Lower leg skin (tissue), 4 donors: ENCODE measurements around the gene AK1. TPM values are rescaled to one million over a fixed set of nuclear protein-coding genes. Genes with fewer than 3 reads are reported as not detected.

Experiments
- DNase-seq, 2 donors: peaks; one replicate each; pipeline ENCODE4 v3.0.0-alpha.2; 2019; ENCODE audit warnings: low spot score in 2 of 2
- H3K4me3 ChIP-seq: fragments of 200-600 bp; sonication (generic); 2 replicates; pipeline ENCODE4 v1.5.1; 2017; ENCODE audit warnings: mild to moderate bottlenecking, low read depth; ENCODE audit not compliant: poor library complexity, severe bottlenecking
- CTCF ChIP-seq, 3 donors: fragments of 450-650 bp; IDR thresholded peaks; one replicate each; pipeline ENCODE4 v1.5.1; 2016; ENCODE audit warnings: antibody characterized with exemption in 3 of 3, mild to moderate bottlenecking in 3 of 3, moderate library complexity in 2 of 3
- POLR2A ChIP-seq, 2 donors: fragments of 450-650 bp; IDR thresholded peaks; one replicate each; pipeline ENCODE4 v1.6.1; 2016 to 2017; ENCODE audit warnings: antibody characterized with exemption in 2 of 2, mild to moderate bottlenecking in 1 of 2, moderate library complexity in 1 of 2
- WGBS, 2 donors: methylation state at CpG; one replicate each; pipeline ENCODE4 v1.1.5; 2018; 5-methylcytosine and 5-hydroxymethylcytosine counted together
- intact Hi-C: fragments of 100-400 bp; cut with DNase I; formaldehyde crosslinking; loops from one replicate; pipeline ENCODE4 v1.15.0; 2023; ENCODE audit warnings: low total_unique reads
- total RNA-seq, 4 donors: library from RNA; depleted of rRNA; stranded (reverse); fragments of >200 nt; gene quantifications; one replicate each; pipeline ENCODE4 v1.1.0, GENCODE V29; 2016

The AK1 gene
- total RNA-seq, 4 donors from 2014 or later, result 9.5 to 35.4 (median 19.8) TPM

DNA sequence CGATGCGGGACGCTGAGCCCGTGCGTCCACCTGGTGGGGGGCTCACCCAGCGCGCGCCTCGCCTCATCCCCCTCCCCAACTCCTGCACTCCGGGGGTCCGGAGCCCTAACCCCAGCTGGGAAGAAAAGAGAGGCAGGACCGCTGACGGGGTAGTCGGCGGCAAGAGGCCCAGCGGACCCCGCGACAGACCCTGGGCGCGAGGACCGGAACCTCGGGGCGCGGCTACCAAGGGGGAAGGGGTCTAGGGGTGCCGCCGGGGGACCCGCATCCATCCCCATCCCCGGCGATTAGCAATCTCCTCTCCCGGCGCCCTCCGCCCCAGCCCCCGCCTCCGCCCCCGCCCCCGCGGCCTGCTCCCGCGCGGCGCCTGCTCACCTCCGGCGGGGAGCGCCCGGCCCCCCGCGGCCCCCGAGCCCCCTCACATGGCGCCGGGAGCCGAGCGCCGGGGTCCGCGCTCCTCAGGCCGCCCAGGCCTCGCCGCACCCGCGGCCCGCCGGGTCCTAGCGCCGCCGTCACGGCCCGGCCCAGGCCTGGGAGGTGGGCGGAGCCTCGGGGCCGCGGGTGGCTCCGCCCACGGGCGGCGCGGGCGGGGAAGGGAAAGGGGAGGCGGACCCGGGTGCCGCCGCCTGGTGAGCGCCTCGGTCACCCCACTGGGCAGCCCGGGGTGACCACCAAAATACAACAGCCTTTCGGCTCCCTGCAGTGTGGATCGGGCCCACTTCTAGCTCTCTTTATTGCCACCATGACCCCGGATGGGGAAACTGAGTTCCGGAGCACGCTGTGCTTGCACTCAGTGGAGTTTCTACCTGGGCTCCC, 21.9 kb upstream of the AK1 start, which contains the start of gene ST6GALNAC6:
Gene ST6GALNAC6 (minus strand): TSS at position 476 of the 816 bp plus-strand sequence. CDS start 1,622 bp downstream, outside the sequence.
- TF ChIP-seq CTCF (IDR thresholded peaks at IDR 0.05) (no peak), POLR2A (IDR thresholded peaks at IDR 0.05) (no peak)
- 1 to 3% methylated on average over 27 to 29 of the region's 89 CpGs for WGBS, 2 donors
- H3K4me3 ChIP-seq, result peak within 1 kb of the TSS; percentile 93
- DNase-seq, result peak in 1 of 2 donors; percentile 93
- intact Hi-C loops, result no loop called here

DNA sequence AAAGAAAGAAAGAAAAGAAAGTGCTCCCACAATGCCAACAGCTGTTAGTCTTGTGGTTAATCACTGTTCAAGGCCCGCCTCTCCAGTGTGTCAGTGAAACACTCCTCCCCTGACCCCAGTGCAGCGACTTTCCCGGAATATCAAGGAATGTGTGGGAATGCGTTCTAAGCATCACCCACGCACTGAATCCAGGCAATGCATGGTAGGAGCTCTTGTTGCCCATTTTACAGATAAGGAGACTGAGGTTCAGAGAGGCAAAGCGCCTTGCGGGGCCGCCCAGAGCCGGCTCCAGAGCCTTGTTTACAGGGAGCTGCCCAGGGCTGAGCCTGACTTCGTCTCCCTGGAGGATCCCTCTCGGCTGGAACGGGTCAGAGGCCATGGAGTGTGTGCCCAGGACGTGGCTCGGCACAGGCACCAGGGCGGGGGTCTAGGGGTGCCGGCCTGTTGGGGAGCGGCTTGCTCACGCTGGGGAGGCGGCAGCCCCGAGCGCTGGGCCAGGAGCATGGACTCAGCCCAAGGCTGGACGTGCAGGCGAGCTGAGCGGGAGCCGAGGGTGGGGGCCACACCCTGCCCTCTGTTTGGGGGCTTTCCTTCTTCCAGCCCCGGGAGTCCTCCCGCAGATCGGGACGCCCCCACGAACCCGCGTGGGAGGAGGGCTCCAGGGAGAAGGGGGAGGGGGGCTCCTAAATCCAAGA, 21.1 kb upstream of the AK1 start:
- intact Hi-C loops, result no loop called here
- DNase-seq, result peak in 1 of 2 donors; percentile 90
- TF ChIP-seq POLR2A (IDR thresholded peaks at IDR 0.05), result no peak
- no peak for TF ChIP-seq CTCF (IDR thresholded peaks at IDR 0.05)
- WGBS, 2 donors, result 6 to 7% methylated on average over 18 to 23 of the region's 32 CpGs
- peak overlapping the region; percentile 93 for H3K4me3 ChIP-seq

- no peak for TF ChIP-seq CTCF (IDR thresholded peaks at IDR 0.05)
- no peak for TF ChIP-seq POLR2A (IDR thresholded peaks at IDR 0.05)
- H3K4me3 ChIP-seq, result no peak overlapping the region
- peak; percentile 77 to 95 for DNase-seq
- 31 to 35% methylated on average over 9 to 19 of the region's 19 CpGs for WGBS, 2 donors
- intact Hi-C loops, result no loop called here
Observed at GRCh38 chr9:127897193-127897692, 19.8 kb upstream of the AK1 start.

- WGBS, 2 donors, result 76% methylated on average over 16 of the region's 16 CpGs
- intact Hi-C loops, result no loop called here
- H3K4me3 ChIP-seq, result no peak overlapping the region
- no peak for DNase-seq
- TF ChIP-seq CTCF (IDR thresholded peaks at IDR 0.05) (no peak), POLR2A (IDR thresholded peaks at IDR 0.05) (no peak)
Observed at GRCh38 chr9:127896395-127897192, 19.1 kb upstream of the AK1 start.

DNA sequence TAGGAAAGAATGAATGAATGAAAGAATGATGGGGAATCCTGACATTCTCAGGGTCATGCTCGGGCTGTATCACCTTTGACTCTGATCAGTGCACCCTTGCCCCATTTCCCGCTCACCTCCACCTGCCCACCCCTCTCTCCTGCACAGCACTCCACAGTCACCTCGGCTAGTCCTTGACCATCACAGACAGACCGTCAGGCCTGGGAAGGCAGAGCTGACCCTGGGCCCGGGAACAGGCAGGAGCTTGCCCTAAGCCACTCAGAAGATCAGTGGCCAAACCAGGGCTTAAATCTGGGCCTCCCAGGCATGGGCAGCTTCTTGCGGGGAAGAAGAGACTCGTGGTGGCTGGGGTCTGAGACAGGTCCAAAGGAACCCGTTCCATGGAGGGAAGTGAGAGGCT, 18.3 kb upstream of the AK1 start:
- no peak for DNase-seq
- H3K4me3 ChIP-seq, result no peak overlapping the region
- TF ChIP-seq POLR2A (IDR thresholded peaks at IDR 0.05) (no peak), CTCF (IDR thresholded peaks at IDR 0.05) (no peak)
- 96 to 99% methylated on average over 8 of the region's 8 CpGs for WGBS, 2 donors
- intact Hi-C loops, result no loop called here
